BLaER1 (cell line): ENCODE measurements around the gene IL1R2.

Experiments used
- H3K27ac ChIP-seq: shearing (Covaris generic); formaldehyde crosslinking; 2 replicates; pipeline ENCODE4 v1.8.1; 2022
- H3K27me3 ChIP-seq: shearing (Covaris generic); formaldehyde crosslinking; 2 replicates; pipeline ENCODE4 v1.8.1; 2022
- H3K36me3 ChIP-seq: shearing (Covaris generic); formaldehyde crosslinking; 2 replicates; pipeline ENCODE4 v1.8.1; 2022
- H3K4me1 ChIP-seq: shearing (Covaris generic); formaldehyde crosslinking; 2 replicates; pipeline ENCODE4 v1.8.1; 2022
- H3K4me2 ChIP-seq: shearing (Covaris generic); formaldehyde crosslinking; 2 replicates; pipeline ENCODE4 v1.8.1; 2022
- H3K4me3 ChIP-seq: shearing (Covaris generic); formaldehyde crosslinking; 2 replicates; pipeline ENCODE4 v1.8.1; 2022
- H3K9ac ChIP-seq: shearing (Covaris generic); formaldehyde crosslinking; 2 replicates; pipeline ENCODE4 v1.8.1; 2022
- H3K9me3 ChIP-seq: shearing (Covaris generic); formaldehyde crosslinking; 2 replicates; pipeline ENCODE4 v1.8.1; 2022
- H4K20me1 ChIP-seq: shearing (Covaris generic); formaldehyde crosslinking; 2 replicates; pipeline ENCODE4 v1.8.1; 2022
- Cebpa-rat ChIP-seq: shearing (Covaris generic); IDR thresholded peaks from 2 replicates; pipeline ENCODE4 v1.8.1; 2022

The IL1R2 gene

DNA sequence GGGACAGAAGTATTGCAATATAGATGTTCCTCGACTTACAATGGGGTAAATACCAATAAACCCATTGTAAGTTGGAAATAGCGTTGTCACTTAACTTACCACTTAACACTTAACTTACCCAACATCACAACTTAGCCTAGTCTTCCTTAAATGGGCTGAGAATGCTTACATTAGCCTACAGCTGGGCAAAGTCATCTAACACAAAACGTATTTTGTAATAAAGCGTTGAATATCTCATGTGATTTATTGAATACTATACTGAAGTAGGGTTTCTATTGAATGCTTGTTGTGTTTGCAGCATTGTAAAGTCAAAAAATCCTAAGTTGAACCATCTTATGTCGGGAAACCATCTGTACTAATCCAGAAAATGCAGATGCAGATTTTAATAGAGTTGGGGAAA, 23.6 kb downstream of the IL1R2 start:
- no peaks in the 10 kb centered on the region for H3K36me3 ChIP-seq
- H4K20me1 ChIP-seq = no peaks in the 10 kb centered on the region
- H3K27me3 ChIP-seq = no peaks in the 10 kb centered on the region
- H3K27ac ChIP-seq = no peak overlapping the region
- no peak overlapping the region for H3K4me3 ChIP-seq
- no peak for TF ChIP-seq Cebpa-rat
- peaks cover 6% of the 10 kb centered on the region; the same call in 1 of the 2 replicates for H3K9me3 ChIP-seq
- H3K4me2 ChIP-seq = no peak overlapping the region
- H3K4me1 ChIP-seq = no peaks in the 10 kb centered on the region
- H3K9ac ChIP-seq = no peak overlapping the region

DNA sequence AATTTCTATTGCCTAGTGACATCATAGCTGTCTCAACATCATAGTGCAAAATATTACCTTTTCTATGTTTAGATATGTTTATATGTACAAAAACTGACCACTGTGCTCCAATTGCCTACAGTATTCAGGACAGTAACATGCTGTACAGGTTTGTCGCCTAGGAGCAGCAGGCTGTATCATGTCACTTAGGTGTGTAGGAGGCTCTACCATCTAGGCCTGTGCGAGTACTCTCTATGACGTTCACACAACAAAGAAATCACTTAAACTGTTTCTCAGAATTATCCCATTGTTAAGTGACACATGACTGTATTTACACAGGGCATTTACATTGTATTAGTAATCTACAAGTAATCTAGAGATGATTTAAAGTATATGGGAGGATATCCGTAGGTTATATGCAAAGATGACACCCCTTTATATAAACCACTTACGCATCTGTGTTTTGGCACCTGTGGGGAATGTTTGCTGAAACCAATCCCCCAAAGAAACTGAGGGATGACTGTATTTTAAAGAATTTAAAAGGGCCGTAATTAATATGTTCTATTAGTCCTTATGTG, 24.7 kb downstream of the IL1R2 start:
- no peak for TF ChIP-seq Cebpa-rat
- no peak overlapping the region for H3K27ac ChIP-seq
- no peaks in the 10 kb centered on the region for H3K27me3 ChIP-seq
- no peaks in the 10 kb centered on the region for H4K20me1 ChIP-seq
- H3K36me3 ChIP-seq = no peaks in the 10 kb centered on the region
- H3K4me2 ChIP-seq = no peak overlapping the region
- peaks cover 9% of the 10 kb centered on the region for H3K4me1 ChIP-seq
- H3K9me3 ChIP-seq = peaks cover 6% of the 10 kb centered on the region; the same call in 1 of the 2 replicates
- H3K9ac ChIP-seq = no peak overlapping the region
- no peak overlapping the region for H3K4me3 ChIP-seq

DNA sequence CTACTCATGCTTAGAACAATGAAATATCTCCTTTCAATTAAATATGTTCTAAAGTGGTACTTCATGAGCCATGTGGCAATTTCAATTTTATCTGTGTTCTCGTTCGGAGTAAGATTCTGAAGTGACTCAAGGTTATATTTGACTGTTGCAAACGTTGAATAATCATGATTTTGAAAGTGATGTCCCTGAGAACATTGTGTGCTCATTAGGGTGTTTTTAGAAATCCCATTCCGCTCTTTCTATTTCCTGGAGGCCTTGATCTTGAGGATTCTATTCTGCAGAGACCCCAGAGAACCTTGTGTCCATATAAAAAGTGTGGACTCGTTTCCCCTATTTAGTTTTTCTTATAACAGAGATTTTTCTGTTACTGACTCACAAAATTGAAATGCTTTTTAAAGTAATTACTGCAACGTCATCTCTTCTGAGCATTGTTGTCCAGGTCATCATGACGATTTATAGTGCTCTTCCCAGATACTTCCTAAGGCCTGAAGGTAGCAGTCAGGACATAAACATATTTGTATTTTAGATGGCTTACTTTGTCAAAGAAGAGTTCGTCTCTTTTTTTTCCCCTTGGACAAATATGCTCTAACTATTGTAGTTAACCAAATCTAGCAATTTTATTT, 27.2 kb downstream of the IL1R2 start:
- no peak overlapping the region for H3K27ac ChIP-seq
- no peaks in the 10 kb centered on the region for H4K20me1 ChIP-seq
- no peak overlapping the region for H3K9ac ChIP-seq
- no peaks in the 10 kb centered on the region for H3K27me3 ChIP-seq
- no peak overlapping the region for H3K4me2 ChIP-seq
- no peak overlapping the region for H3K4me3 ChIP-seq
- no peak for TF ChIP-seq Cebpa-rat
- 0 out of 2 replicates have a peak, but pooled peaks cover under 1% of the 10 kb centered on the region for H3K9me3 ChIP-seq
- no peaks in the 10 kb centered on the region for H3K36me3 ChIP-seq
- peaks cover 21% of the 10 kb centered on the region for H3K4me1 ChIP-seq

DNA sequence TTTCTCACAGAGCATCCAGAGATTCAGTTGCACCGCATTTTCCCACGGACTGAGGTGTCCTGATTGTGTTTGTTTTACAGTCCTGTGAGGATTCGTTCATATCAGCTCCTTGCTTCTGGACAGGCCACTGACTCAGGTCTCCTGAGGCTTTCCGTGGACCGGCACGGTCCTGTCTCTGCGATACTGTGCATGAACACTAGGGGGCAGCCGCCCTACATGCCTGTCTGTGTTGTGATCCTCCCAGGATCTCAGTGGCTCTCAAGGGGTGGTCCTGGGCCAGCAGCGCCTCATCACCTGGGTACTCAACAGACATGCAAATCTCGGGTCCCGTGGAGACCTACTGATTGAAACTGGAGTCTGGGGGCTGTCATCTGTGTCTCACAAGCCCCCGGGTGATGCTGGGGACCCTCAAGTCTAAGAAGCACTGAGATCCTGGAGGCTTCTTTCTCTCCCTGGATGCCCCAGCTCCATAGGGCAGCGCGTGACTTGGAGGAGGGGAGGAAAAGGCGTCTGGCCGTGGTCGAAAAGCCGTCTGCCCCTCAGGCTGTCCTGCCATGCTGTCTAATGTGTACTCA, 28.9 kb downstream of the IL1R2 start:
- Histone ChIP-seq H3K4me1 (peaks cover 38% of the 10 kb centered on the region), H3K9ac (no peak overlapping the region), H3K4me3 (no peak overlapping the region), H3K27me3 (no peaks in the 10 kb centered on the region), H3K9me3 (no peaks in the 10 kb centered on the region), H3K4me2 (peak overlapping the region; percentile 50; the same call in 1 of the 2 replicates), H3K36me3 (no peaks in the 10 kb centered on the region), H4K20me1 (no peaks in the 10 kb centered on the region), H3K27ac (no peak overlapping the region)
- no peak for TF ChIP-seq Cebpa-rat

DNA sequence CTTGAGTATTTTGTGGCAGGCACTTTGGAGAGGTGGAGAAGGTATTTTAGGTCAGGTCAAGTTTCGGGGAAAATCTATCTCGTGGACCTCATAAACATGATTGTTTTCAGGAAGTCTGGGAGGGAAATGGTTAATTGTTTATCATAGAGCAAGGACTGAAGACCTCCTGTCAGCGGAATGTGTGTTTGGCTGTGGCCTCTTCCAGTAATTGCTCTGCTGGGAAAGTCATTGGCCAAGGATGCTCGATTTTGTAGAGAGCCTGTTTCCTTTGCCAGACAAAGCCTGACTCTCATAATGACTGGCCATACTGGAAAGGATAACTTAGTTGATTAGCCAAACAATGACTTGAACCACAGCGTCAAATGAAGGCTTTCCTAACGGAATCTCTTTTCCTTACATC, 30.0 kb downstream of the IL1R2 start:
- TF ChIP-seq Cebpa-rat = no peak
- no peak overlapping the region for H3K27ac ChIP-seq
- no peaks in the 10 kb centered on the region for H3K36me3 ChIP-seq
- H3K9me3 ChIP-seq = no peaks in the 10 kb centered on the region
- no peak overlapping the region for H3K4me3 ChIP-seq
- H3K4me2 ChIP-seq = no peak overlapping the region
- no peak overlapping the region for H3K9ac ChIP-seq
- peaks cover 49% of the 10 kb centered on the region for H3K4me1 ChIP-seq
- H3K27me3 ChIP-seq = no peaks in the 10 kb centered on the region
- H4K20me1 ChIP-seq = no peaks in the 10 kb centered on the region

DNA sequence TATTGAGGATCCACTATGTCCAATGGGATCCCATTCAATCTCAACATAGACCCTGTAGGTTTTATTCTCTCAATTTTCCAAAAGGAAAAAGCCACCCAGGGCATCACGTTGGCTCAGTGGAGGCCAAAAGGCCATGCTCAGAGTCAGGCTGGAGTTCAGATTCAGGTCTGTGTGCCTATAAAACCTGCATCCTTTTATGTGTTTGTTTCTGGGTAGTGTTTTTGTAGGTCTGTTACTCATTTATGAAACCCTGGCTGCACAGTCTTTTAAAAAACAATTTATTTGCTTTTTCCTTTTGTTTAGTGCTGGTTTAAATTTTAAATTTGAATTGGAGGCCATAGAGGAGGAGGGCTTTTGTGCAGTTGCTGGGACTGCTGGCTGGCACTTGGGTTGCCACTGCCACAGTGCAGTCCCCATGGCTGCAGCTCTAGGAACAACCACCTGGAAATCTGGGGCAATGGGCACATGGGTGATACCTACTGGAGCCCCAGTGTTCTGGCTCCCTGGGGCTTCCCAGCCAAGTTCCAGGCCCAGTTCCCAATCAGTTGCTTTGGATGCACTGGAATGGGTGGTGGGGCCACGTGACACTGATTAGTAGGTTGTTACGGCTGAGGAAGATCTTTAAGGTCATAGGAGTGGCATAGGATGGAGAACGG, 31.3 kb downstream of the IL1R2 start:
- H3K36me3 ChIP-seq = no peaks in the 10 kb centered on the region
- H3K9me3 ChIP-seq = no peaks in the 10 kb centered on the region
- H3K4me1 ChIP-seq = peaks cover 62% of the 10 kb centered on the region
- no peaks in the 10 kb centered on the region for H4K20me1 ChIP-seq
- H3K27me3 ChIP-seq = no peaks in the 10 kb centered on the region
- peak overlapping the region; percentile 71 for H3K4me2 ChIP-seq
- no peak overlapping the region for H3K27ac ChIP-seq
- no peak for TF ChIP-seq Cebpa-rat
- H3K9ac ChIP-seq = no peak overlapping the region
- H3K4me3 ChIP-seq = no peak overlapping the region

DNA sequence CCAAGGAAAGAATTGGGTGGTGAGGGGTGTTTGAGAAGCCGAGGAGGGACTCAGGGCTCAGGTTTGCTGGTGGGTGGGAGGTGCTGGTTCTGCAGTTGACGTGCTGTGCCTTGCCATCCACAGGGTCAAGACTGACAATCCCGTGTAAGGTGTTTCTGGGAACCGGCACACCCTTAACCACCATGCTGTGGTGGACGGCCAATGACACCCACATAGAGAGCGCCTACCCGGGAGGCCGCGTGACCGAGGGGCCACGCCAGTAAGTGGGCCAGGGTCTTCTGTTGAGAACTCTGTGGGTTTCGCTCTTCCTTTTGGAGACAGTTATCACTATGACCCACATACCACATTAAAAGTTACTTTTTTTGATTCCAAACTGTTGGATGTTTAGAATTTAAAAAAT, 32.6 kb downstream of the IL1R2 start:
- Histone ChIP-seq H3K36me3 (no peaks in the 10 kb centered on the region), H3K27me3 (no peaks in the 10 kb centered on the region), H3K27ac (no peak overlapping the region), H3K4me3 (peak overlapping the region; percentile 25; the same call in 1 of the 2 replicates), H3K4me2 (peak overlapping the region; percentile 71), H3K4me1 (peaks cover 67% of the 10 kb centered on the region), H3K9ac (no peak overlapping the region), H3K9me3 (no peaks in the 10 kb centered on the region), H4K20me1 (no peaks in the 10 kb centered on the region)
- TF ChIP-seq Cebpa-rat = no peak

DNA sequence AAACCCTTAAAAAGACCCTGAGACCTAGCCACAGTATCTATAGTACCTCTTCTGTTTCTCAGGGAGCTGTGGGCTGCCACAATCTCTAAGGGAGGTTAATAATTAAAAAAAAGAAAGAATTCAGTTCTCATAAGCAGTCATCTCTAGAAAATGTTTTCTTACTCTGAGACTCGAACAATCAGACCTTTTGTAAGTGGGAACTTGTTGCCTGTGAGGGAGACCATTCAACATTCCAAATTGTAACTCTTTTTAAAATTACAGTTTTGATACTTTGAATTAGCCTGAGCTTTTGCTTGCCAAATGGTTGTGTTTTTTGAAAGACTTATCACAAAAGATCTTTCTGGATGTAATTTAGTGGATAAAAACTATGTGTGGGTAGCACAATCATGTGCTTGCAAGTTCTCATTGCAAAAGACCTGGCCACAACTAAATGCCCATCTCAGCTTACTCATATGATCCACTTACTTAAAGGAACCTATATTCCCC, 33.3 kb downstream of the IL1R2 start:
- TF ChIP-seq Cebpa-rat = no peak
- Histone ChIP-seq H3K9me3 (no peaks in the 10 kb centered on the region), H3K9ac (no peak overlapping the region), H3K36me3 (no peaks in the 10 kb centered on the region), H4K20me1 (no peaks in the 10 kb centered on the region), H3K27me3 (no peaks in the 10 kb centered on the region), H3K27ac (no peak overlapping the region), H3K4me2 (peak overlapping the region; percentile 71), H3K4me3 (no peak overlapping the region), H3K4me1 (peaks cover 67% of the 10 kb centered on the region)

DNA sequence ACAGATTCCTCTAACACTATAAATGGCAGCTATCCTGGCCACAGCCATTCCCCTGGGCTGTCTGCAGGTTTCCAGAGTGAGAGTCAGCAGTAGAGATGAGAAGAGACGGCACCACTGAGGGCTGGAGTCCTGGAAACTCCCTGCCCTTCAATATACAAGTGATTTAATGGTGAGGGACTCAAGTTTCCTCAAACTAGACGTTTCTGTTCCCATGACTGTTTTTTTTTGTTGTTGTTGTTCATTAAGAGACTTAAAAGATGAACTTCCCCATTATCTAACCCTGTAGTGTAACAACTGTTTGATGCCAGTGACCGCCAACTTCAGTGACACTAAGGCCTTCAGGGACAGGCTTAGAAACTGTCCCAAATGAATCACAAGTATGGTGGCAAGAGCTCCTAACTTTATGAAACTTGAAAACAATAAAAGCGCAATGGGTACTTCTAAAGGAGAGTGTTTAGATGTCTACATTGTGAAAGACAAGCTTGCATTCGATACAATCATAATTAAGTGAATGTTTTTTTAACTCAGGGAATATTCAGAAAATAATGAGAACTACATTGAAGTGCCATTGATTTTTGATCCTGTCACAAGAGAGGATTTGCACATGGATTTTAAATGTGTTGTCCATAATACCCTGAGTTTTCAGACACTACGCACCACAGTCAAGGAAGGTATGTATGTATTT, 34.0 kb downstream of the IL1R2 start:
- Histone ChIP-seq H4K20me1 (no peaks in the 10 kb centered on the region), H3K4me3 (no peak overlapping the region), H3K27ac (no peak overlapping the region), H3K27me3 (no peaks in the 10 kb centered on the region), H3K9me3 (no peaks in the 10 kb centered on the region), H3K4me2 (peak overlapping the region; percentile 71), H3K4me1 (peaks cover 65% of the 10 kb centered on the region), H3K9ac (no peak overlapping the region), H3K36me3 (no peaks in the 10 kb centered on the region)
- TF ChIP-seq Cebpa-rat = no peak
